HuH-7.5 (cell line): ENCODE measurements around the gene CRABP1.
A peak's percentile ranks its signal among the peaks of the same experiment; 100 is the strongest.

Source experiments
- DNase-seq: peaks from one replicate; pipeline ENCODE4 v3.0.0; 2011; ENCODE audit warnings: low spot score

The CRABP1 gene

DNA sequence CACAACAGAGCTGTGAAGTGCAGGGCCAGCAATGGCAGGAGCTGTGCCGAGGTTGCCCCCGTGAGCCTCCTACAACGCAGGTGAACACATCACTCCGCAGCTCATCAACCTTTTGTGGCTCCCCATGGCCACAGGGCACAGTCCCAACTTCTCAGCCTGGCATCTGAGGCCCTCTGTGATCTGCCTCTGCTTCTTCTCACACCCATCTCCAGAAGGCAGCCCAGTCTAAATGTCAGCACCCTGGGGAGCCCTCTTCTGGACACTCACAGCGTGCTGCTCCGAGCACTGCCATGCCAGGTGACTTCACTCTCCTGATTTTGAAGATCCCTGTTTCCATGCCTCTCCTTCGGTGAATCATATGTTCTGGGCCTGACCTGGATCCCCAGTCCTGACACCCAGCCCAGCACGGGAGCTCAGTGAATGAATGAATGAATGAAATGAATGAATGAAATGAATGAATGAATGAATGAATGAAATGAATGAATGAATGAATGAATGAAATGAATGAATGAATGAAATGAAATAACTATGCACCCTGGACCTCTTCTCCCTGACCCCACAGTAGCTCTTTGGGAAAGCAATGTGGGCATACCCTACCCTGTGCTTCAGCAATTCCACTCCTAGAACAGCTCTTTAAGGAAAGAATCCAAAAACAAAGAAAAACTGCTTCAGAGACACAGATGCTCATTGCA lies 22.9 kb upstream of the CRABP1 start:
- DNase-seq, result peak; percentile 60

DNA sequence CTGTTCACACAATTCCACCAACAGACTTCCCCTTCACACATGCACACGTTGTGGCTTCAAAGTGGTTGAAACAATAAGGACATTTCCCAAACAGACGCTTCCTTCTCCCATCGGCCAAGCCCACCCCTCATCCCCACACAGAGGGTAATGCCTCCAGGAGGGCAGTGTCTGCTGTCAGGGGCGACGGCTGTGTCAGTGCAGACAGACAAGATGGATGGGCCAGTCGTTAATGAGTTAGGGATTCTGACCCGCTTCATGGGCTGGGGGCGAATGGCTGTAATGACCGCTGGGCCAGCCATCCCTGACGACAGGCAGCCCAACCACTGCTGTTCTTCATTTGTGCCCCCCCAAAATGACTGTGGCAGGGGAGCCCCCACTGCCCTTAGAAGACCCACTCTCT lies 20.6 kb upstream of the CRABP1 start:
- DNase-seq, result no peak

GRCh38 chr15:78320183-78320582 lies 20.0 kb upstream of the CRABP1 start:
- DNase-seq, result no peak

- DNase-seq, result no peak
These were observed 19.0 kb upstream of the CRABP1 start for GRCh38 chr15:78321041-78321570.

DNA sequence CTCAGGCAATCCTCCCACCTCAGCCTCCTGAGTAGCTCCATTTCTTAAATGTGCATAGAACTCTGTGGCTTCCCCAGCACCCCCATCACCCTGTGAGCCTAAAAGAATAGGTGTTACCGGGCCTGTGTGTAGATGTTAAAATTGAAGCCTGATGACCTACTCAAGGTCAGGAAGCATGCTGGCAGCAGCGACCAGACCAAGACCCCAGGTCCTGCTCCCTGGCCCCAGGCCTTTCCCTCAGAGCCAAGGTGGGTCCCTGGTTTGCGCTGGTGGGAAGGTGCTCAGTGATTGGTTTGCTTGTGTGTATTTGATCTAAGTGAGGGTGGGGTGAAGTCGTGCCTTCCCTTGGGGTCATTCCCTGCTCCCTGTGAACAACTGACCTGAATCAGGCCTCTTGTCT lies 18.4 kb upstream of the CRABP1 start:
- DNase-seq, result no peak

DNA sequence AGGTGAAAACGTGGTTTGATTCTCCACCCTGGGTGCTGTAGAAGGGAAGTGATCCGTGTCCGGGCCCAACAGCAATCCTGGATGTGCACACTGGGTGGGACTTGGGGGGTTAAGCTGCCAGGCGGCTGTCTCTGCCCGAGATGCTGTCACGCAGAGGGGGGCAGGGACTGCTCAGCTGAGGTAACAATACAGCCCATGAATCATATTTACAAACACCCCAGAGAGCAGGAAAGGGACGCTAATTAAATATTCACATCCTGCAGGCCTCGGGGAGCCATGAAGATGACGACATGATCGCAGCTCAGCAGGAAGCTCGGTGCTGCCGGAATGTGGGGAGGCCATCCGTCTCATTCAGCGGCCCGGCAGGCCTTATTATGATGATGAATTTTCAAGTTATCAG lies 17.9 kb upstream of the CRABP1 start:
- DNase-seq, result no peak

DNA sequence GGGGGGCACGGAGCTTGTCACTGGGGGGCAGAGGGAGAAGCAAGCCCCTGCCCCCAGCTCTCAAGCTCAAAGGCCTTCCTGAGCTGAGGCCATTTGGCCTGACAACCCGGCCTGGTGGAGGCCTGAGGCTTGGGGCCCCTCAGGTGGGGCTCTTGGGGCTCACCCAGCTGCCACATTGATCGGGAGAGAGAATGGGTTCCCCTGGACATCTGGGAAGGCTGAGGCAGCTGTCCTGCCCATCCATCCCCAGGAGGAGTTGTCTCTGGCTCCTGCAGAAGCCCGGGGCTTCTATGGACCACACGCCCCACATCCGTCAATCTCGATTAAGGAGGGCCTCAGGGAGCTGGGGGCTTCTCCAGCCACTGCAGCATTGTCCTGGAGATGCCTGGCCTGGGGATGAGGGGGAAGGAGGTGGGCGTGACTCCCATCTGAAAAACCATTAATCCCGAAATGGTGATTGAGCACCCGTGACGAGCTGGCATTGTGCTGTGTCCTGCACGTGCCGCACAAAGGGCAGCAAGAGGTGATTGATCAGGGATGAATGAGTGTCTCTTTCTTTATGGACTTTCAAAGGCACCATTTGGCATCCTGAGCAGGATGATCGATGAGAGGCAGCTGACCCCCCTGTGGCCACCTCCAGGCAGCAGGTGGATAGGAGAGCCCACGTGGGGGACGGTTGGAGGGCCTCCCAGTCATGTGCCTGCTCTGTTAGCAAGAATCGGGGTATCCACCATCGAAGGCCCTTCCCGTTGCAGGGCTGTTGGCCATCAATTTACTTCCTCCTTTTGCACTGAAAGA lies 17.2 kb upstream of the CRABP1 start:
- no peak for DNase-seq

- DNase-seq, result no peak
These were observed 16.5 kb upstream of the CRABP1 start for GRCh38 chr15:78323693-78324092.

- DNase-seq, result no peak
These were observed 16.0 kb upstream of the CRABP1 start for GRCh38 chr15:78324144-78324543.

DNA sequence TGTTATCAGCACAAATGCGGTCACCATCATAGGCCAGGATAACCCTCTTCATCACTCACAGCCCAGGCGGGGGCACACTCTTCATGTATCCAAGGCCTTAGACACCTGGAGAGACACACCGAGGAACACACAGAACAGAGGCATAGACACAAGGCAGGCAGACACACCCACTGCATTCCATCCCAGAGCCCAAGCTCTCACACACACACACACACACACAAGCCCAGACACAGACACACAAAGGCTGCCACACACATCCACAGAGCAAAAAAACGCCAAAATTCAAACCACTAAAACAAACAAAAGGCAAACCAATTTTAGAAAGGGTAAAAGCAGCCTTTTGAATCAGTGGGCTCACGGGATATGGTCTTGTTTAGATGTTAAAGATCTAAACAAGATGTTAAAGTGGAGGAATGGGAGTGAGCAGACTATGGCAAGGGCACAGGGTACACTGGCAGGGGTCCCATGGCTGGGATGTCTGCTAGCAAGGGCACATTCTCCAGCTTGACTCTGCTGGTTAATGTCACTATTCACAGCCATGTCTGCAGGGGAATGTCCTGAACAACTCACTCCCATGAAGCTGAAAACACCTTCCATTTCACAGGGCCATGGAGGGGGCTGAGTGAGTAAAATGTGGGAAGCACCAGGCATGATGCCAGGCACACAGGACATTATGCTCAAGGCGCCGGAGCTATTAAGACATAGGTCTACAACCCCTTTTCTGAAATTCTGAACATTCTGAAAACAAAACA lies 14.9 kb upstream of the CRABP1 start:
- peak; percentile 49 for DNase-seq

DNA sequence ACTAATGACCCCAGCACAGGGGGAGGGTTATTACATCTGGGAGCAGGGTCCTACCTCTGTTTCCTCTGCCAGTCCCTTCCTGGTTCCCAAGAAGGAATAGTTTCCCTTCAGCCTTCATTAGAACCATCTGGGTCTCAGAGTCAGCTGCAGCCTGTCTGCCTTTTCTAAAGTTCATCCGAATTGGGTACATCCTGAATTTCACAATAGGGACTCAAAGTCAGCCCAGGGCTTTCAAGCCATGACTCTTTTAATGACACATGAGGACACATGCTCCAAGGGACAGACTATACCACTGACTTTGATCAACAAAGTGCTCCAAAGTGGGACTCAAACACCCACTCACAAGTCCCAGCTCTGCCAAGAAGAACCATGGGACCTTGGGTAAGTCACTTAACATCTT lies 12.7 kb upstream of the CRABP1 start:
- no peak for DNase-seq

DNA sequence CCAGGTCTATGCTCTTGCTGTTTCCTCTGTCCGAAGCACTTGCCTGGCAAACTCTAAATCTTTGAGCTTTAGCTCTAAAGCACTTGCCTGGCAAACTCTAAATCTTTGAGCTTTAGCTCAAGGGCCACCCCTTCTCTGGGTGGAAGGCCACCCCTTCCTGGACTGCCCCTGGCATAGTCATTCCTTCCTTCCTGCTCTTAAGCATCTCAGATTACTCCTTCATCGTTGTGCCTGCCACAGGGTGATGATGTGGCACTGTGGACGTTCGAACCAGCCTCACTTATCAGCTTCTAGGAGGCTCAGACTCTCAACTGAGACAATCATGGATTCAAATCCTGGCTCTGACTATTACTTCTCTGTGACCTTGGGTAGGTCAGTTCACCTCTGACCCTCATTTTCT lies 10.5 kb upstream of the CRABP1 start:
- no peak for DNase-seq

DNA sequence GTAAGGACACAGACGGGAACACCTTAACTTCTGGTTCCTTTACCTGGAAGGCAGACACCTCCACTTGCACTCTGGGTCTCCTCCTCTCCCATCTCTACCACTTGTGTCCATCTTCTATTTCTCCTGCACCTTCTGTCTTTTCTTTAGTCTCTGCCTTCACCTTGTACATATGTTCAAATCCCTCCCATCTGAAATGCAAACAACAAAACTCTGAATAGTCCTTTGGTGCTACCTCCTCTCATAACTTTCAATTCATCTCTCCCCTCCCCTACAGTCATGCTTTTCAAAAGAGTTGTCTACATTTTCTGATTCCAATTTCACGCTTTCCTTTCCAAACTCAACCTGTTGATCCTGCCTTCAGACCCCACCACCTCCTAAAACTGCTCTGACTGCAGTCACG lies 5.3 kb upstream of the CRABP1 start:
- no peak for DNase-seq

DNA sequence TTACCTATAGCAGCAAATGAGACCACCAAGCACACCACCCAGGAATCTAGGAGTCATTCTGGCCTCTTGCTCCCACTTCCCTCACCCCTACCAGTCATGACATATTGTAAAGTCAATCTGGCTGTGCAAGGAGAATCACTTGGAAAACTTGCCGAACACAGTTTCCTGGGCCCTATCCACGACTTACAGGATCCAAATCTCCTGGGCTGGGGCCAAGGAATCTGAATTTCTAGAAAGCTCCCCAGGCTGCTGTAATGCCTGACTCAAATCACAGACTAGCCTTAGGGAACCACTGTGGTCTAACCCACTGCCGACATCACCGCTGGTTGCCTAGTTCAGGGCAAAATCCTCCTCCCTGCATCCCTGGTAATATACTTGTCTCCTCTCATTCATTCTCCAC lies 4.2 kb upstream of the CRABP1 start:
- DNase-seq, result no peak

GRCh38 chr15:78338781-78339180 lies 1.4 kb upstream of the CRABP1 start:
- no peak for DNase-seq

DNA sequence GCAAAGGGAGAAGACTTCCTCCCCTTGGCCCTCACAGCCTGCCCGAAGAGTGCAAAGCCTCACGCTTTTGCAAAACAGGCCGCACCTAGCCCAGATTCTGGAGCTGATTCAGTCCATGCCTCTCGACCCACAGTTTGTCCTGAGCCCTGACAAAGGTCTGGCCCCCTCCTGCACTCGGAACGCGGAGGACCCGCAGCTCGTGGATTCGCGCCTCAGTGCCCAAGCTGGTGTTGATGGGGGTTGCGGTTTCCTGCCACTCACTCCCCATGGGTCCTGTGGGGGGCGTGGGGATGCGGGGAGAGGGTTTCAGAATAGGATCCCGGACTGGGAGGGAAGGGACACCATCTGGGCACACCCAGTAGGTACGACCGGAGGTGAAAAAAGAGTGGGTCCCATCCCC lies 594 bp upstream of the CRABP1 start:
- no peak for DNase-seq

- no peak for DNase-seq
These were observed 1.2 kb downstream of the CRABP1 start for GRCh38 chr15:78341057-78341987.

DNA sequence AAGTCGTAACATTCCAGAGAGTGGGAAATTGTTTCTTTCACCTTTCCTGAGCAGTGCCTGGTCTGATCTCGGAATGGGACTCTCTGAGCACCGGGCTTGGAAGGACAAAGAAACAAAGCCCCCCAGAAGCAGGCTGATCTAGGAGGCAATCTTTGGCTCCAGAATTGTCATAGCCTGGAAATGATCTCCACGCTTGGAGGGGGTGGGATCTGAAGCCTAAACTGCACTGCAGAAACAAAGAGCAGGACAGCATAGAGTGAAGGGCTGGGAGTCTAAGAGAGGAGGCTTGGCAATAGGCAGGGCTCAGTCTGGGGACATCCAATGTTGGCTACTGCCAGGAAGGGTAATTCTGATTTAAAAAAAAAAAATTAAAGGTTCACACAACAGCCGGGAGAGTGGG lies 1.9 kb downstream of the CRABP1 start:
- no peak for DNase-seq

DNA sequence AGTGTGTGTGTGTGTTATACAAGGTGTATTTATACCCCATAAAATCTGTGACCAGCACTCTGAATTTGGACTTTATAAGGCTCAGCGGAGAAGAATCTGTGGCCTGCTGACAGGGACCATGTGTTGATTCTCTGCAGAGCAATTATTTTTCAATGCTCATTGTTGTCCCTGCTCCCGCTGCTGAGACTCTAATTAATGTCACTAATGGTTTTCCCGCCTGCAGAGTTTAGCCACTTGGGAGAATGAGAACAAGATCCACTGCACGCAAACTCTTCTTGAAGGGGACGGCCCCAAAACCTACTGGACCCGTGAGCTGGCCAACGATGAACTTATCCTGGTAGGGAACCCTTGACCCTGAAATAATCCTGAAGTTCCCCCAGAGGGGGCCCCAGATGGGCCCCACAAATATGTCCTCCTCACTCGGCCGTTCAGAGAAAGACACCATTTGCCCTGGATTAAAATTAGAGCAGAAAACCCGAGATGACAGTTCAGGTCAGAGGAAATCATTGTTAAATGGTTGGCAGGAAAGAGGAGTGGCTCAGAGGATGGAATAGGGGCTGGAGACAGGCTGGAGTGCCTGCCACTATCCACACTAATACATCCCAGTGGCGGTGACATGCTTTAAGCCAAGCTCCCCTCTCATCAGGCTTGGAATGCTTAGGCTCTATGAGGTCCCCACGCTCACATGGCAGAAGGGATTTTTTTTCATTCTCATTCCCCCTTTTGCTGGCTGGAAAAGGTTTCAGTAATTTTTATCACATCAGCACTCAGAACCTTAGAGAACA lies 3.3 kb downstream of the CRABP1 start:
- DNase-seq, result no peak

DNA sequence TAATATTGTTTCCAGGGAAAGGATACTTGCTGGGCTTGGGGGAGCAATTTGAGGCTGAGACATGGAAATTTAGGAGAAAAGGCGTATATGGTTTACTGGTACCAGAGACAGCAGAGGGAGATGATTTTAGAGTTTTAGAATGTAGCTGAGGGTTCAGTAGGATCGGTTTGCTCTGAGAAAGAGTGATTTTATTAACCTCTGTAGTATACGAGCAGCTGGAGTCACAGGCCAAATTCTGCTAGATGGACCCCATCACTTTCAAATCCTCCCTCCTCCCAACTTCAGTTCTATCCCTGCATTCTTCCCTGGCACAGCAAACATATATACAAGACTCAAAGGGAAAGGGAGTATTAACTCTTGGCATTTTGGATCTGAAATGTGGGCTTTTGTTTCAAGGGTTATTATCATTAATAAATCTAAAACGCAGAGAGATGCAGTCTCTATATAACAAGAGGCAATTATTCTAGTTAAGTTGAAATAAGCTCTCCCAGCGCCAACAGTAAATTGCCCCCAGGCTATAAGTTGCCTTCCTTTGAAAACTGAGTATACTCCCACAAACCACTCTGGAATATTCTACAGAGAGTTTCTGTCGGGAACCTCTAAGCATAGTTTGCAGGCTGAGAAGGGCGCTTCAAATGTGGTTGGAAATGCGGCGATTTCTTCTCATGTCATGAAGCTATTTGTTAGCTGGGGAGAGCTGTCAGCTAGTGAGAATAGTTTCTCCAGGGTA lies 5.4 kb downstream of the CRABP1 start:
- no peak for DNase-seq
